Measurements from ENCODE around the gene LRRN4CL. TPM values are rescaled to one million over a fixed set of nuclear protein-coding genes. Genes with fewer than 3 reads are reported as not detected.
A peak's percentile ranks its signal among the peaks of the same experiment; 100 is the strongest.
"Not testable (repeated sequence)": the region's sequence is repeated elsewhere in the genome, so short reads cannot be mapped to it uniquely, and the experiment has no call there.

Gene LRRN4CL
- total RNA-seq, 1 donor from 2014 or later: not detected

DNA sequence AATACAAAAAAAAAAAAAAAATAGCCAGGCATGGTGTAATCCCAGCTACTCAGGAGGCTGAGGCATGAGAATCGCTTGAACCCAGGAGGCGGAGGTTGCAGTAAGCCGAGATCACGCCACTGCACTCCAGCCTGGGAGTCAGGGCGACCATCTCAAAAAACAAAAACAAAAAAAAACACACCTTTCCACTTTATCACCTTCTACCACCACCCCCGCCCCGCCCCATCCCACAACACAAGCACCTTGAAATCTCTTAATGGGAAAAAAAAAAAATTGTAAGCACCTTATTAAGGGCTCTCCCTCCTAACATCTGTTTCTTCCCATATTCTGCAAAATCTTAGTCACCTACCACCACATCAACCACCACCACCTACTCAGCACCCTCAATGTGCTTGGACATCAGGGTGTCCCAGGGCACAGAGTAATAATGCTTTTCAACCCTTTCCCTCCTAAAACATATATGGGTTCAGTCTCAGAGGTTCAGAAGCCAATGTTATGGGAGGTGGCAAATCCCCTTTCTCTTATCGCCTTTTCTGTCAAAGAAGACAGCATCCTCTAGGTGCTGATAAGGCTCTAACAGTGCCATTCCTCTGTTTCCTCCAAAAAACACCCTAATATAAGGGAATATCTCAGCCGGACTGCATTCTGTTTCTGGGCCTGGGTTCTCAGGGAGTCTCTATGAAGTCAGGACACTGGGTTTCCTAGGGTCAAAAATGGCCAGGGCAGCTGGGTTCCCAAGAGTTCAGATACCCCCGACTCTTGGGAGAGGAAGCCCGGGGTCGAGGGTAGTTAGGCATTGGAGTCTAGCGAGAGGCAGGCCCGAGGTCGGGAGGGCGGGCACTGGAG lies 36.9 kb downstream of the LRRN4CL start:
- no peak for DNase-seq (ENCODE audit: low read depth)
- TF ChIP-seq, protein P1, sequence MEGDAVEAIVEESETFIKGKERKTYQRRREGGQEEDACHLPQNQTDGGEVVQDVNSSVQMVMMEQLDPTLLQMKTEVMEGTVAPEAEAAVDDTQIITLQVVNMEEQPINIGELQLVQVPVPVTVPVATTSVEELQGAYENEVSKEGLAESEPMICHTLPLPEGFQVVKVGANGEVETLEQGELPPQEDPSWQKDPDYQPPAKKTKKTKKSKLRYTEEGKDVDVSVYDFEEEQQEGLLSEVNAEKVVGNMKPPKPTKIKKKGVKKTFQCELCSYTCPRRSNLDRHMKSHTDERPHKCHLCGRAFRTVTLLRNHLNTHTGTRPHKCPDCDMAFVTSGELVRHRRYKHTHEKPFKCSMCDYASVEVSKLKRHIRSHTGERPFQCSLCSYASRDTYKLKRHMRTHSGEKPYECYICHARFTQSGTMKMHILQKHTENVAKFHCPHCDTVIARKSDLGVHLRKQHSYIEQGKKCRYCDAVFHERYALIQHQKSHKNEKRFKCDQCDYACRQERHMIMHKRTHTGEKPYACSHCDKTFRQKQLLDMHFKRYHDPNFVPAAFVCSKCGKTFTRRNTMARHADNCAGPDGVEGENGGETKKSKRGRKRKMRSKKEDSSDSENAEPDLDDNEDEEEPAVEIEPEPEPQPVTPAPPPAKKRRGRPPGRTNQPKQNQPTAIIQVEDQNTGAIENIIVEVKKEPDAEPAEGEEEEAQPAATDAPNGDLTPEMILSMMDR (conservative IDR thresholded peaks at IDR 0.05; ENCODE audit: low read depth, low read length): no peak
- H3K4me3 ChIP-seq (ENCODE audit: low read depth, low read length): peak overlapping the region; percentile 72

DNA sequence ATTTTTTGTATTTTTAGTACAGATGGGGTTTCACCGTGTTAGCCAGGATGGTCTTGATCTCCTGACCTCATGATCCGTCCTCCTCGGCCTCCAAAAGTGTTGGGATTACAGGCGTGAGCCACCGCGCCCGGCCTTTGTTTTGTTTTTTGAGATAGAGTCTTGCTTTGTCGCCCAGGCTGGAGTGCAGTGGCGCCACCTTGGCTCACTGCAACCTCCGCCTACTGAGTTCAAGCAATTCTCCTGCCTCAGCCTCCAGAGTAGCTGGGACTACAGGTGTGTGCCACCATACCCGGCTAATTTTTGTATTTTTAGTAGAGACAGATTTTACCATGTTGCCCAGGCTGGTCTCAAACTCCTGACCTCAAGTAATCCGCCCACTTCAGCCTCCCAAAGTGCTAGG lies 39.0 kb downstream of the LRRN4CL start:
- DNase-seq (ENCODE audit: low read depth); H3K4me3 ChIP-seq (ENCODE audit: low read depth, low read length): not testable (repeated sequence)

- TF ChIP-seq, protein P1 (conservative IDR thresholded peaks at IDR 0.05; ENCODE audit: low read depth, low read length): no peak
- H3K4me3 ChIP-seq (ENCODE audit: low read depth, low read length): no peak overlapping the region
- DNase-seq (ENCODE audit: low read depth): no peak
Observed at GRCh38 chr11:62649486-62649885, 39.8 kb downstream of the LRRN4CL start.

- TF ChIP-seq, protein P1 (conservative IDR thresholded peaks at IDR 0.05; ENCODE audit: low read depth, low read length): no peak
- DNase-seq (ENCODE audit: low read depth): no peak
- no peak overlapping the region for H3K4me3 ChIP-seq (ENCODE audit: low read depth, low read length)
Observed at GRCh38 chr11:62648967-62649364, 40.4 kb downstream of the LRRN4CL start.

GRCh38 chr11:62648185-62648966 lies 41.0 kb downstream of the LRRN4CL start:
- no peak for DNase-seq (ENCODE audit: low read depth)
- TF ChIP-seq, protein P1 (conservative IDR thresholded peaks at IDR 0.05; ENCODE audit: low read depth, low read length): no peak
- no peak overlapping the region for H3K4me3 ChIP-seq (ENCODE audit: low read depth, low read length)

DNA sequence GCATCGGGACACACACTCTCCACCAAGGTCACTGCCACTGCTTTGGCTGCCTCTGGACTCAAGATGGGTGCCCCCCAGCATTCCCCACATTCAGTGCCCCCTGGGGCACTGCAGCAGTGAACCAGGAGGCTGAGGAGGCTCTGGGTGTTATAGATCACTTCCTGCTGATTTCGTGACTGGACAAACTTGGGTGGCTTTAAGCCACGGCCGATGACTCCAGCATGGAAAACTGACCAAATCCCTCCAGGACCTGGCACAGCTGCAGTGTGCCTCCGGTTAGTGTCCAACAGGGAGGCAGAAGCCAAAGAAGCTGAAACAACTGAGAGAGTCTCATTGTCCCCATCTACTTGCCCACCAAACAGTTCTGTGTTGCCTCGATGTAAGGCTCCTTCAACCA lies 41.7 kb downstream of the LRRN4CL start:
- TF ChIP-seq, protein P1 (conservative IDR thresholded peaks at IDR 0.05; ENCODE audit: low read depth, low read length): no peak
- H3K4me3 ChIP-seq (ENCODE audit: low read depth, low read length): no peak overlapping the region
- DNase-seq (ENCODE audit: low read depth): no peak

DNA sequence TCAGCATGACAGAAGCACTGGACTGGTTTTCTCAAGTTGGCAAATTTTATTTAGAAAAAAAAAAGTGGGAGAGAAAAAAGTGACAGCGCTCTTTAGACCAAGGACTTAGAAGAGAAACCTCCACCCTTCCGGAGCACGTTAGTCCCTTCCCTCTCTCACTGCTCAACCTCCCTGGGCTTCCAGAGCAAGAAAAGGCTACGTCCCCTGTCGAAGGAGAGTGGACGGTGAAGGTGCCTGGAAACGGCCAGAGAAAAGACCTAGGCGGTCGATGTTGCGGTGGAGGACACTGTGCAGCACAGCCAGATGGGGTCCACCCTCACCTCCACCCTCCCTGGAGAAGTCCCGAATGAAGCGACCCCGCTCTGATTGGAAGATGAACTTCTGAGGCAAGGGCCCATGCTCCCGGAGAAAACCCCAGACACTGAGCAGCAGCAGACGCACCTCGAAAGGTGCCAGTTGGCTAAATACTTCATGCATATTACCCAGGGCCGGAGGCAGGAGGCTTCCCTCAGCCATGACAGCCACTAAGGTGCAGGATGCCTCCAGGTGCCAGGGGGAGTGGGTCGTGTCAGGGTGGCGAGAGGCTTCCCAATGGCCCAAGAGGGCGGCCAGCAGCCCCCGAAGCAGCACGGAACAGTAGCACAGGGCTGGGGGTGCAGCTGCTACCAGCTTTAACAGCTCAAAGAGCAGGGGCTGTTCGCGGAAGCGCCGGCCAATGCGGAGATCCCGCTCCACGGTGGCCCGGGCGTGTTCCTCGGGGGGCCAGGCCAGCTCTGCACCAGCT lies 42.3 kb downstream of the LRRN4CL start:
- TF ChIP-seq, protein P1 (conservative IDR thresholded peaks at IDR 0.05; ENCODE audit: low read depth, low read length): no peak
- H3K4me3 ChIP-seq (ENCODE audit: low read depth, low read length): peak overlapping the region; percentile 99
- DNase-seq (ENCODE audit: low read depth): no peak

All from epithelial cell of proximal tubule (primary cell).